NCI-H446 (cell line): ENCODE results near the gene LAP3.

Experiments used
- DNase-seq, 2 experiments: peaks; one replicate each; lab custom pipeline; 2025; lab: John Stamatoyannopoulos, UW

LAP3 gene

GRCh38 chr4:17619416-17620105 lies 42.6 kb downstream of the LAP3 start:
- no peak for DNase-seq

GRCh38 chr4:17623451-17624001 lies 46.5 kb downstream of the LAP3 start:
- DNase-seq, result no peak

GRCh38 chr4:17624821-17625220 lies 47.8 kb downstream of the LAP3 start:
- DNase-seq, result no peak

GRCh38 chr4:17630228-17630627 lies 53.2 kb downstream of the LAP3 start:
- DNase-seq, result no peak

GRCh38 chr4:17633600-17633999 lies 56.6 kb downstream of the LAP3 start:
- DNase-seq, result no peak

- DNase-seq, result no peak
These were observed 58.1 kb downstream of the LAP3 start for GRCh38 chr4:17635056-17635455.

- no peak for DNase-seq
These were observed 59.3 kb downstream of the LAP3 start for GRCh38 chr4:17636341-17636695.

- peak in 1 of 2 experiments; percentile 70 for DNase-seq
These were observed 60.0 kb downstream of the LAP3 start for GRCh38 chr4:17636696-17637622.

GRCh38 chr4:17639136-17639535 lies 62.1 kb downstream of the LAP3 start:
- DNase-seq, result no peak

GRCh38 chr4:17642398-17642783 lies 65.4 kb downstream of the LAP3 start:
- DNase-seq, result no peak

- no peak for DNase-seq
These were observed 69.7 kb downstream of the LAP3 start for GRCh38 chr4:17646693-17647092.

GRCh38 chr4:17647176-17647806 lies 70.3 kb downstream of the LAP3 start:
- DNase-seq, result no peak

- no peak for DNase-seq
These were observed 70.9 kb downstream of the LAP3 start for GRCh38 chr4:17647927-17648326.

GRCh38 chr4:17650406-17650805 lies 73.4 kb downstream of the LAP3 start:
- DNase-seq, result no peak

- no peak for DNase-seq
These were observed 77.7 kb downstream of the LAP3 start for GRCh38 chr4:17654701-17655100.

- DNase-seq, result no peak
These were observed 80.1 kb downstream of the LAP3 start for GRCh38 chr4:17657090-17657489.
